RPMI8226 (cell line): Measurements from ENCODE around the gene CAP2.
"Not testable (repeated sequence)": the region's sequence is repeated elsewhere in the genome, so short reads cannot be mapped to it uniquely, and the experiment has no call there.

Experiments used
- DNase-seq: peaks from one replicate; pipeline ENCODE4 v3.0.0-alpha.2; 2015

CAP2 gene

DNA sequence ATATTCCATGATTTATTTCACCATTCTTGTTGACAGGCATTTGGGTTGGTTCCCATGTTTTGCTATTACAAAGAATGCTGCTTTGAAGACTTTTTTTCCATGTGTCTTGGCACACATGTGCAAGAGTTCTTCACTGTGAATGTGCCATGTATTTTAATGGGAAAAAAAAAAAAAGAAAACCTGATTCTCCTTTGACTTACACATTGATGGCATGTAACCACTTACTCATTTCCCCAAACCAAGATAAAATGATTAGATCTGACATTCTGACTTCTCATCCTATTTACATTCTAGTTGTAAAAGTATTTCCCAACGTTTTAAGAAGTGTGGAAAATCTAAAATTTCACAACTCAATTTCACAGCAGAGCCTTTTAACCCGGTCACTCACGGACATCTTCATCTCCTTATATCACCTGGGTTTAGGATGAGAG, 4.4 kb downstream of the CAP2 start:
- no peak for DNase-seq

DNA sequence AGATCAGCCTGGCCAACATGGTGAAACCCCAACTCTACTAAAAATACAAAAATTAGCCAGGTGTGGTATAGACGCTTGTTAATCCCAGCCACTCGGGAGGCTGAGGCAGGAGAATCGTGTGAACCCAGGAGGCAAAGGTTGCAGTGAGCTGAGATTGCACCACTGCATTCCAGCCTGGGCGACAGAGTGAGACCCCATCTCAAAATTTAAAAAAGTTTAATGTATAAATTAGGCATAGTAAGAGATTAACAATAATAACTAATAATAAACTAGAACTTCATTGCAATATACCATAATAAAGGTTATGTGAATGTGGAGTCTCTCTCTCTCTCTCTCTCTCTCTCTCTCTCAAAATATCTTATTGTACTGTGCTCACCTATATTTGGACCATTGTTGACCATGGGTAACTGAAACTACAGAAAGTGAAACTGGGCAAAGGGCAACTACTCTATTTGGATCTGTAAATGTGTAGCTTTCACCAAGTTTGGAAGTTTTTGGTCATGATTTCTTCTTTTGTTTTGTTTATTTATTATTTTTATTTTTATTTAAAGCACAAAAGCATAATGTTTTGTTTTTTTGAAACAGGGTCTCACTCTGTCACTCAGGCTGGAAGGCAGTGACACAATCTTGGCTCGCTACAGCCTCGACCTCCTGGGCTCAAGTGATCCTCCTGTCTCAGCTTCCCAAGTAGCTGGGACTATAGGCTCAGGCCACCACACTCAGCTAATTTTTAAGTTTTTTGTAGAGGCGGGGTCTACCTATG, 12.0 kb downstream of the CAP2 start:
- DNase-seq: peak; percentile 55

GRCh38 chr6:17405944-17406245, 12.5 kb downstream of the CAP2 start:
- DNase-seq: peak; percentile 35

GRCh38 chr6:17408081-17408480, 14.7 kb downstream of the CAP2 start:
- no peak for DNase-seq

DNA sequence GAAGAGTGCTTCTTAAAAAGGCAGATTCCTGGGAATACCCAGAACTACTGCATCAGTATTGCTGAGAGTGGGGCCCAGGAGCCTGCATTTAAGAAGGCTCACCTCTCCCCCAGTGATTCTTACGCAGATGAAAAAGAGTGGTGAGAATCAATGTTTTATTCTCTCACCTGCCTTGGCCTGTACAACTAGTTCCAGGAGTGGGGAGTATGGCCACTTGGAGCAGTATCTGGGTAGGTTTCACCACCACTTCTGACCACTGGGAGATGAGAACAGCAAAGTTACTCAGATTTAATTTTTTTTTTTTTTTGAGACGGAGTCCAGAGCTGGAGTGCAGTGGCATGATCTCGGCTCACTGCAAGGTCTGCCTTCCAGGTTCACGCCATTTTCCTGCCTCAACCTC, 16.9 kb downstream of the CAP2 start:
- no peak for DNase-seq

DNA sequence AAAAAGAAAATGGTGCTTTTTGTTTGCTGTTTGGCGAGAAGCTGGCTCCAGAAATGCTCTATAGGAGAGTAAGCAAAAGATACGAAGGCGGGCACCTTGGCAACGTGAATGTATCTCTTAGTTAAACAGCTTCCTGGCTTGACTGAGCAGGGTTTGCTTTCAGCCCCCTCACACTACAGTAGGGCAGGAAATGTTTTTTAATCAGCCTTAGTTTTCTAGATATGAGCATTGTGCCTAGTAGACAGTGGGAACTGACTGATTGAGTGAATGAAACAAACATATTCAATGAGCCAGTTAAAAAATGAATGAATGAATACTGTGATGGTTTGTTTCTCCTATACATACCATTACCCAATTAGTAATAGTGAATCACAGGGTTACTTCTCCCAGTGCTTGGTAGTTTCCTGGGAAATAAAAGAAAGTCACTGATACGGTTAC, 19.9 kb downstream of the CAP2 start:
- DNase-seq: no peak

DNA sequence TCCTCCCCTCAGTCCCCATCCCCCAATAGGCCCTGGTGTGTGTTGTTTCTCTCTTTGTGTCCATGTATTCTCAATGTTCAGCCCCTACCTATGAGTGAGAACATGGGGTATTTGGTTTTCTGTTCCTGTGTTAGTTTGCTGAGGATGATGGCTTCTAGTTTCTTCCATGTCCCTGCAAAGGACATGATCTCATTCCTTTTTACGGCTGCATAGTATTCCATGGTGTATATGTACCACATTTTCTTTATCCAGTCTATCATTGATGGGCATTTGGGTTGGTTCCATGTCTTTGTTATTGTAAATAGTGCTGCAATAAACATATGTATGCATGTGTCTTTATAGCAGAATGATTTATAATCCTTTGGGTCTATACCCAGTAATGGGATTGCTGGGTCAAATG, 21.0 kb downstream of the CAP2 start:
- not testable (repeated sequence) for DNase-seq

DNA sequence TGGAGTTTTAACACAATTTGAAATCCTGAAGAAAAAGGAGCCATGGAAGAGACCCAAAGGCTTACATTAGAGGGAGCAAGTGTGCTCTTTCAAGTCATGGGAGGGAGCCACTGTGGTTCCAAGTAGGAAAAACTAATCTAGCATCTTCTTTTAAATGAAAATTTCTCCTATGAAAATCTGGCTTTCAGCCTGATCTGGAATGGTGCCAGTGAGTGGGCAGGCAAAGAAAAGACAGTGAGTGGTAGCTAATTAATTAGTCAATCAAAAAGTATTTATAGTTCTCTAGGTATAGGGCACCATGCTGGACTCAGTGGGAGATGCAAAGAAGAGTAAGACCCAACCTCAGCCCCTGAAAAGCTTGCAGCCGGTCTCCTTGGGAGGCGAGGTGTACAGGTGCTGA, 21.9 kb downstream of the CAP2 start:
- no peak for DNase-seq

DNA sequence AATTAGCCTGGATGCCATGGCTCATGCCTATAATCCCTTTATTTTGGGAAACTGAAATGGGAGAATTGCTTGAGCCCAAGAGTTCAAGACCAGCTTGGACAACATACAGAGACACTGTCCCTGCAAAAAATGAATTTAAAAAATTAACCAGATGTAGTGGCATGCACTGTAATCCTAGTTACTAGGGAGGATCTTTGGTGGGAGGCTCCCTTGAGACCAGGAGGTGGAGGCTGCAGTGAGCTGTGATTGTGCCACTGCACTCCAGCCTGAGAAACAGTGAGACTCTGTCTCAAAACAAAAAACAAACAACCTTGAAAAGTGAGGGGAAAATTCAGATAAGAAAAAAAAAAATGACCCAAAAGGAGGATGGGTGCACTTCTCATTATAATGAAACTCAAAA, 23.4 kb downstream of the CAP2 start:
- no peak for DNase-seq

- DNase-seq: no peak
These were observed 24.4 kb downstream of the CAP2 start for GRCh38 chr6:17417817-17418216.

DNA sequence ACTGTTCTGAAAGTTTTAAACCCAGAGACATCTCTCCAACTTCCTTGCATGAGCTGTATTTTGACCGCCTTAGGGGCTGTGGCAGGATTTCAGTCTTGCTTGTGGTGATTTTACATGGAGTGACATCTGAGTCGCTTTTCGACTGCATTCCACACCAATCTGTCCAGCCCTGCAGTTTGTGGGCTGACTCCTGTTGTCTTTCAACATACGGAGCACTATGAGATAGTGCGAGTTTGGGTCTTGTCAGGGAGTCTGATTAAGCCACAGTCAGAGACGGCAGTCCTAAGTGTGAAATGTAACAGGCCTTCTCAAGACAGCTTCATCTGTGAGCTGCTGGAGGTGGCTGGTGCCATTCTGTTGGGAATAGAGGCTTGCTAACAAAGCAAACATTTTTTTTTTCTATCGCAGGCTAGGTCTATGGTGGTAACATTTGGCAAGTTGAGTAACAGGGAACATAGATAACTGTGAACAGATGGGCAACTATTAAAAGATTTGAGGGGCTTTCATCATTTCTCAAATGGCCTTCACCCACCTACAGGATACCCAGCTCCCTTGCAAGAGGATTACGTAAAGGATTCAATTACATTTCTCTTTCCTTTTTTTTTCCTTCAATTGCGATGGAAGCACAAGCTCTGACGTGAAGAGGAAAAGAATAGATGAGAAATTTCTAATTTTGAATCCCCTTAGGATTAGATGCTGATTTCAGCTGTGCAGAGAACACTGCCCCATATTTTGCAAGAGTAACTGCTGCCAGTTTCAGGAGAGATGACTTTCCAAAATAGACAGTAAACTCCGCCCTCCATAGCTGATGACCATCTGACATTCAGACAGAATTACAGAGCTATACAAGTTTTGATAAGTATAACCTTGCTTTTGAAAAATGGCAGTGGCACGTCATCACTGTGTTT, 25.1 kb downstream of the CAP2 start:
- no peak for DNase-seq

DNA sequence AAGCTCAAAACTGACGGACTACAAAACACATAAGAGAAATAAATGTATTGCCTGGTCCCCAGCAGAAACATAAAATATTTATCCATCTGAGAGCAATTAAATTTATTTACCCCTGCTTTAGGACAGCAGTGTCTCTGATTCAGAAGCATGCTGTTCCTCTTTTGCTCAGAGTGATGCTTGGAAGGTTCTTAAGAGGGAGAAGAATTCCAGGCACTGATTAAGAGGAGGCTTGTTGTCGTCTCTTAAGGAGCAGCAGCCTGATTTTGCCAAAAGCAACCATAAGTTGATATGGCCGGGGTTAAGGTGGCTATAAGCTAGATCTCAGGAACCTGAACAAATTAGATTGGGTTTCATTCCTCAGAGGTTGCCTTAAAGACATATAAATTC, 25.8 kb downstream of the CAP2 start:
- DNase-seq: no peak

- DNase-seq: no peak
These were observed 27.0 kb downstream of the CAP2 start for GRCh38 chr6:17420368-17420767.

GRCh38 chr6:17421406-17421805, 28.0 kb downstream of the CAP2 start:
- no peak for DNase-seq

GRCh38 chr6:17423026-17423425, 29.6 kb downstream of the CAP2 start:
- DNase-seq: no peak

- no peak for DNase-seq
These were observed 33.7 kb downstream of the CAP2 start for GRCh38 chr6:17427062-17427461.

- DNase-seq: no peak
These were observed 34.2 kb downstream of the CAP2 start for GRCh38 chr6:17427617-17428016.

DNA sequence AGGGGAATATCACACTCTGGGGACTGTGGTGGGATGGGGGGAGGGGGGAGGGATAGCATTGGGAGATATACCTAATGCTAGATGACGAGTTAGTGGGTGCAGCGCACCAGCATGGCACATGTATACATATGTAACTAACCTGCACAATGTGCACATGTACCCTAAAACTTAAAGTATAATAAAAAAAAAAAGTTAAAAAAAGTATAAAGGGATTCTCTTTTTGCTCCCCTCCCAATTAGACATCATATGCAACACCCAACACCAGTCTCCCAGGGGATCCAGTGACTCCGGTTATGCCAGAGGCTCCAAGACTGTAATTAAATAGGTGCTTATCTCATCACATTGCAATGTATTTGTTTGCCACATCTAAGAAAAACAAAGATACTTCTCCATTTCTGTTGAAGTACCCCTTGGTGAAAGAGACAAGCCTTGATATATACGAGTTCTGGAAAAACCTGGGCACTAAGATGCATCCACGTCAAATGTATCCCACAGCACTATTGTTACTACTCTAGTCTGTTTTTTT, 35.3 kb downstream of the CAP2 start:
- DNase-seq: not testable (repeated sequence)

GRCh38 chr6:17429383-17430061, 36.1 kb downstream of the CAP2 start:
- no peak for DNase-seq

GRCh38 chr6:17431581-17431980, 38.2 kb downstream of the CAP2 start:
- peak; percentile 55 for DNase-seq

- peak; percentile 62 for DNase-seq
These were observed 39.0 kb downstream of the CAP2 start for GRCh38 chr6:17432356-17432755.

GRCh38 chr6:17439243-17439993, 46.0 kb downstream of the CAP2 start:
- no peak for DNase-seq

- not testable (repeated sequence) for DNase-seq
These were observed 47.4 kb downstream of the CAP2 start for GRCh38 chr6:17440811-17441210.
